ENCODE data around the gene ACAD11.
"Not testable (repeated sequence)": the region's sequence is repeated elsewhere in the genome, so short reads cannot be mapped to it uniquely, and the experiment has no call there.

ACAD11 gene

DNA sequence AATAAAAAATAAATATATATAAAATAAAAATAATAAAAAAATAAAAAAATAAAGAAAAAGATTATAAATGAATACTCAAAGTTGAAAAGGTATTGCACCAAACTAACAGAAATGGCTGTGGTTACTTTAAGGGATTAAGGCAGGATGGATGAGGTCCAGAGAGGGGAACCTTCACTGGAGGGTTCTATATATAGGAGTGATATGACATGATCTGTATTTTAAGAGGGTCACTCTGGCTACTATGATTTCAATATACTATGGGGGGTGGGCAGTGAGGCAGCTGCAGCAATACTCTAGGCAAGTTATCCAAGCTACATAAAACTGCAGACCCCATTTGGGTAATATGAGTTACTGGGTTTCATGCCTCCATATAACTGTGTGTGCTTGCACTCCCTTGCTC lies 24.6 kb downstream of the ACAD11 start:
- peaks cover 13% of the 10 kb centered on the region for H3K36me3 Mint-ChIP-seq
- peaks cover 1% of the 10 kb centered on the region for H3K4me1 Mint-ChIP-seq (ENCODE audit: low read depth)
- no peaks in the 10 kb centered on the region for H3K9me3 Mint-ChIP-seq (ENCODE audit: low read depth)
- H3K27me3 Mint-ChIP-seq: no peaks in the 10 kb centered on the region
- H3K27ac Mint-ChIP-seq: no peak overlapping the region
- H3K4me3 Mint-ChIP-seq: no peak overlapping the region

DNA sequence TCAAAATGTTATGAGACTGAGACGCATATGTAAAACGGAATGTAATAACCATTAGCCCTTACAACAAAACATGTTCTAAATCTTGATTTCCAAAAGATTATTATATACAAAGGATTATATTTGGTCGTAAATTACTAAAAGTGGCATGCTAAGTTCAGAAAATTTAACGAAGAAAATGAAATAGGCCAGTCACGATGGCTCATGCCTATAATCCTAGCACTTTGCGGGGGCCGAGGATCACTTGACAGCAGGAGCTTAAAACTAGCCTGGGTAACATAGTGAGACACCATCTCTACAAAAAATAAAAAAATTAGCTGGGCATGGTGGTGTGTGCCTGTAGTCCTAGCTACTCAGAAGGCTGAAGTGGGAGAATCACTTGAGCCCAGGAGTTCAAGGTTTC lies 29.0 kb downstream of the ACAD11 start:
- H3K4me3 Mint-ChIP-seq: no peak overlapping the region
- no peaks in the 10 kb centered on the region for H3K27me3 Mint-ChIP-seq
- H3K4me1 Mint-ChIP-seq (ENCODE audit: low read depth): peaks cover 5% of the 10 kb centered on the region
- no peaks in the 10 kb centered on the region for H3K9me3 Mint-ChIP-seq (ENCODE audit: low read depth)
- no peak overlapping the region for H3K27ac Mint-ChIP-seq
- peaks cover 15% of the 10 kb centered on the region for H3K36me3 Mint-ChIP-seq

DNA sequence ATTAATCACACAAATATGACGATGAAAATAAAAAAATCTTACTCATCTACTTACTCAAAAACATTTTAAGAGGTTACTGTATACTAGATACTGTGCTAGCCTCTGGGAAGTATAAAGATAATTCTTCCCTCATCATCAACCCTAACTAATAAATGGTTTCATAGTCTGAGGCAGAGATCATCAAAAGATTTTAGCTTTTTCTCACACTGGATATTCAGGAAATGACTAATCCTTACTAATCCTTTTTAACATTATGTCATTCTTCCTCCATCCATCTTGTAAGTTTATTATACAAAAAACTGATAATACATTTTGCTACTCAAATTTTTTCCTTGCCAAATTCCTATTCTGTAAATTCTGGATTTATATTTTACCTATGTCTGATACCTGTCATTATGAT lies 29.7 kb downstream of the ACAD11 start:
- no peak overlapping the region for H3K27ac Mint-ChIP-seq
- H3K9me3 Mint-ChIP-seq (ENCODE audit: low read depth): no peaks in the 10 kb centered on the region
- H3K4me3 Mint-ChIP-seq: no peak overlapping the region
- peaks cover 14% of the 10 kb centered on the region for H3K36me3 Mint-ChIP-seq
- H3K27me3 Mint-ChIP-seq: no peaks in the 10 kb centered on the region
- peaks cover 7% of the 10 kb centered on the region for H3K4me1 Mint-ChIP-seq (ENCODE audit: low read depth)

DNA sequence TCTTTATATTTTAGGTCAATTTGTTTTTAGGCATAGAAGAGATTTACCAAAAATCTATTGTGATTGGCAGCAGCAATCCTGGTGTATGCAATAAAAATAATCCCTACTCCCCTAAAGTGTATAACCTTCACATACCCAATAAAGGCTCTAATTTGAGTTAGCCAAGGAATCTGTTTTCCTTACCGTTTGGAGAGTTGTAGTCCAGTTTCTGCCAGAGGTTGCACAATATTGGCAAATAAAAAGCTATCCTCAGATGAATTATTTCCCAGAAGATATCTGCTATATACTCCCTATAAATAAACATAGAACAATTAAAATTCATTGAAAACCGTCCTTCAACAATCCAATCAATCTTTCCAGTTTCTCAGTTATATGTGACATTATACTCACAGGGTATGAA lies 31.5 kb downstream of the ACAD11 start:
- Mint-ChIP-seq H3K36me3 (peaks cover 13% of the 10 kb centered on the region), H3K4me3 (no peak overlapping the region), H3K9me3 (ENCODE audit: low read depth) (no peaks in the 10 kb centered on the region), H3K27me3 (no peaks in the 10 kb centered on the region), H3K4me1 (ENCODE audit: low read depth) (peaks cover 12% of the 10 kb centered on the region), H3K27ac (no peak overlapping the region)

DNA sequence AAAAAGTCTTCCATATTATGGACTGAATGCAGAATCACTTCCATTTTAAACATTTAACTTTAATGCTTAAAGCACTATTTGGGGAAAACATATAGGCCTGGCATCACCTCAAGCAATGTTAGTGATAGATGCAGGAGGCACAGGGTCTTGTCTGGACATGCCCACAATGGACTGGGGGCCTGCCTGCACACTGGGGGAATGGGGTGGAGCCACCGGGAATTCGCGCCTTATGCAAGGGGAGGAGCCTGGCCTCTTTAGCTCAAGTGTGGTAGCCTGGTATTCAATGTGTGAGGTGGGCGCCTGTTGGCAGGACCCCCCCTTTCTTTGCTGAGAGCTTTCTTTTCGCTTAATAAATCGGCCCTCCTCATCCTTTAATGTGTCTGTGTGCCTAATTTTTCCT lies 32.7 kb downstream of the ACAD11 start:
- peaks cover 11% of the 10 kb centered on the region for H3K36me3 Mint-ChIP-seq
- no peak overlapping the region for H3K27ac Mint-ChIP-seq
- peaks cover 19% of the 10 kb centered on the region for H3K4me1 Mint-ChIP-seq (ENCODE audit: low read depth)
- no peak overlapping the region for H3K4me3 Mint-ChIP-seq
- no peaks in the 10 kb centered on the region for H3K9me3 Mint-ChIP-seq (ENCODE audit: low read depth)
- no peaks in the 10 kb centered on the region for H3K27me3 Mint-ChIP-seq

DNA sequence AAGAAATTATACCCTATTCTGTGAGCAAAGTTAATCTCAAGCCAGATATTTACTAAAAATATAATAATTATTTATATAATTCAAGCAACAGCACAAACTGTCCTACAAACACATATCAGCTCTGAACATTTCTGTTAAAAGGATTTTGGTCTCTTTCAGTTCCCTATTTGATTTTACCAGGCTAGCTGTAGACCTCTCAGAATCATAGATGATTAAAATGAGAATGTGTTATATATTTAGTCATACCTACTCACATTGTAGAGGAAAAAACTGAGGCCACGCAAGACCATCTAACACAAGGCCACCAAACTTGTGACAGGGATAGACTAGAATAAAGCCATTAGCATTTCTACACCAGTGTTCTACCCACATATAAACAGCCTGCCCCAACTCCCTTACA lies 34.0 kb downstream of the ACAD11 start:
- H3K36me3 Mint-ChIP-seq: peaks cover 19% of the 10 kb centered on the region
- no peak overlapping the region for H3K27ac Mint-ChIP-seq
- no peak overlapping the region for H3K4me3 Mint-ChIP-seq
- no peaks in the 10 kb centered on the region for H3K27me3 Mint-ChIP-seq
- no peaks in the 10 kb centered on the region for H3K9me3 Mint-ChIP-seq (ENCODE audit: low read depth)
- H3K4me1 Mint-ChIP-seq (ENCODE audit: low read depth): peaks cover 22% of the 10 kb centered on the region

DNA sequence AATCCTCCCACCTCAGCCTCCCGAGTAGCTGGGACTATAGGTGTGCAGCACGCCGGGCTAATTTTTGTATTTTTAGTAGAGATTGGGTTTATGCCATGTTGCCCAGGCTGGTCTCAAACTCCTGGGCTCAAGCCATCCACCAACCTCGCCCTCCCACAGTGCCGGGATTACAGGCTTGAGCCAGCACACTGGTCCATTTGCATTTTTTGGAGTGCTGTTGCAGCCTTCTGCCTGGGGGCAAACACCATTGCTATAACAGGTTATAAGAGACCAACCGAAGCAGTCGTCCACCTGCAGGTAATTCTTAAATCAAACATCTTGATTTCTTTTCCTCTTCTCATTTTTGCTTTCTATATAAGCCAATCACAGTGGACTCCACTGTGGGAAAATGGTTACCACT lies 34.8 kb downstream of the ACAD11 start:
- peaks cover 19% of the 10 kb centered on the region for H3K4me1 Mint-ChIP-seq (ENCODE audit: low read depth)
- H3K9me3 Mint-ChIP-seq (ENCODE audit: low read depth): no peaks in the 10 kb centered on the region
- H3K27me3 Mint-ChIP-seq: no peaks in the 10 kb centered on the region
- H3K27ac Mint-ChIP-seq: no peak overlapping the region
- H3K4me3 Mint-ChIP-seq: no peak overlapping the region
- peaks cover 22% of the 10 kb centered on the region for H3K36me3 Mint-ChIP-seq

DNA sequence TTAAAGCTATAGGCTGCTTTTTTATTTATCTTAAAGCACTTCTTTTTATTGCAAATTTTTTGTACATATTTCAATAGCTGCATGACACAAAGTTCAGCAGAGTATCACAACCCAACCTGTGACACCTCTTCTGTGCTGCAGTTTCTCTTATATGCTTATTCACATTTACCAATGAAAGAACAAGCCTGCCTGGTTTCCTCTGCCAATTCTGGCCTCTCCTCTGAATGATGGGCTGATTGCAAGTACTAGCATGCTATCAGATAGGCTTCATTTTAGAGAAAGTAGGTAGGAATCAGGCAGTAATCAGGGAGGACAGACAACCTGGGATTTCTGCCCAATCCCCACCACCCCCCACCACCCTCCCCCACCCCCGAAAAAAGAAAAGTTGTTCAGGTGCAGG lies 36.0 kb downstream of the ACAD11 start:
- no peaks in the 10 kb centered on the region for H3K9me3 Mint-ChIP-seq (ENCODE audit: low read depth)
- H3K27me3 Mint-ChIP-seq: no peaks in the 10 kb centered on the region

DNA sequence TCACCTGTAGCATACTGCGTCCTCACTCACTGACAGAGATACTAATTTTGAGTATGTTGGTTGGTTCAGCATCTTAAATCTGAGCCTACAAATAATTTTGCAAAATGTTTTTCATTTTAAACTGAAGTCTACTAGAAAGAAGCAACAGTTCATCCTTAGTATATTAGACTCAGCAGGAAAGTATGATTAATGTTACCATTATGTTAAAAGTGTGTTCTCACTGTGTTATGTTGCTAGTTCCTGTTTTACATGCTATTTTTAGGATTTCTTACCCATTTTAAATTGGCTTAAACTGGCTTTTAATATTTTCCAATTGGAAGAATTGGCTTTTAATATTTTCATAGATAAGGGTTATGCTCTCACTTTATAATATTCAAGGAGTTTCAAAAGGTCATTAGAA lies 36.8 kb downstream of the ACAD11 start:
- H3K27ac Mint-ChIP-seq: no peak overlapping the region
- peaks cover 20% of the 10 kb centered on the region for H3K36me3 Mint-ChIP-seq
- H3K4me1 Mint-ChIP-seq (ENCODE audit: low read depth): peaks cover 17% of the 10 kb centered on the region
- H3K4me3 Mint-ChIP-seq: no peak overlapping the region
- H3K27me3 Mint-ChIP-seq: no peaks in the 10 kb centered on the region
- H3K9me3 Mint-ChIP-seq (ENCODE audit: low read depth): no peaks in the 10 kb centered on the region

More for the DNA sequence above, 36.0 kb downstream of the ACAD11 start:
- Mint-ChIP-seq H3K36me3 (peaks cover 19% of the 10 kb centered on the region), H3K4me1 (ENCODE audit: low read depth) (peaks cover 17% of the 10 kb centered on the region), H3K4me3 (no peak overlapping the region), H3K27ac (no peak overlapping the region)

DNA sequence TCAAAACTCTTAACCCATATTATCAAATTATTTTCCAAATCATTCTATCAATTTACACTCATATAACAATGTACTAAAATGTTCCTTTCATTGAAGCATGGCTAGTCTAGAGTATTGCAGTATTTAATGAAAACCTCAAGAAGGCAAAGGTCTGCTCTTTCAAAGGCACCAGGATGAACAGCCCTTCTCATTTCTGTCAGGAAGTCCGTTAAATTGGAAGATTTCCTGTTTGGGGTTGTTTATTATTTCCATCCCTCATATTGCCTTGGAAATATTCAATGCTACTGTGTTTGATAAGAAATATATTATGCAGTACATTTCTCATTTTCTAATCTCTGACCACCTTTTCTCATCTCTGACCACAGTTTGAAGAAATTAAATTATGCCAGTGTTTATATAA lies 37.5 kb downstream of the ACAD11 start:
- Mint-ChIP-seq H3K36me3 (peaks cover 26% of the 10 kb centered on the region), H3K4me3 (no peak overlapping the region), H3K27ac (no peak overlapping the region), H3K27me3 (no peaks in the 10 kb centered on the region), H3K4me1 (ENCODE audit: low read depth) (peaks cover 17% of the 10 kb centered on the region), H3K9me3 (ENCODE audit: low read depth) (peaks cover 5% of the 10 kb centered on the region)

DNA sequence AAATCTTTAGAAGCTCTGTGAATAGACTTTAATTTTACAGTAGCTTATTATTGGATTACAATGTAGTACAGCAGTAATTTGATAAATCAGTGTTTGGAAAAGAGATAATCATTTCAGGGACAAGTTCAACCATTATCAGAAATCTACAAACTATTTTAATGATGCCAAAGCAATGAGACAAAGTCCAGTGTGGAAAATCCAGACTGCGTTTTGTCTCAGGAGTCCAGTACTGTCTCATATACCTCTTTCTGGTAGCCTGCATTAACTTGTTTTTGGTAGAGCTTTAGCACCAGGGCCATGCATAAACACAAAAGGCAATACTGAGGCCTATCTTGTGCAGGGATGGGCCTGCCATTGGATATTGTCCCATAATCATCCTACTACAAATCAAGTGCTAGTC lies 42.8 kb downstream of the ACAD11 start:
- H3K27me3 Mint-ChIP-seq: no peaks in the 10 kb centered on the region
- H3K4me1 Mint-ChIP-seq (ENCODE audit: low read depth): peaks cover 2% of the 10 kb centered on the region
- peaks cover 5% of the 10 kb centered on the region for H3K9me3 Mint-ChIP-seq (ENCODE audit: low read depth)
- no peak overlapping the region for H3K4me3 Mint-ChIP-seq
- H3K36me3 Mint-ChIP-seq: peaks cover 40% of the 10 kb centered on the region
- no peak overlapping the region for H3K27ac Mint-ChIP-seq

DNA sequence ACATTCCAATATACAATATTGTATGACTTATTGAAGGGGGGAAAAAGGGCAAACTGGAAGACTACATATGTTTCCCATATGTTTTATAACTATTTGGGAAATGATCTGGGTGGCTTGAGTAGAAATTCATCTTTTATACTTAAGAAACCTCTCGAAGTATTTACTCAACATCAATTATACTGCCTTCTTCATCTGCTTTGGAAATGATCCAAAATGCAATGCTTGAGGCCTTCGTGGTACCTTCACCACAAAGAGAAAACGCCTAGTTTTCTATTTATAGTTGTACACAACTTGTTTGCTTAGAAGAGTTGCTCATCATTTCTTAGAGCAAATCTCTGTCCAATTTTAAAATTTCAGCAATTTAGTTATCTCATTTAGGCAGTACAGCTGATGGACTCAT lies 43.7 kb downstream of the ACAD11 start:
- Mint-ChIP-seq H3K27ac (no peak overlapping the region), H3K9me3 (ENCODE audit: low read depth) (peaks cover 5% of the 10 kb centered on the region), H3K4me1 (ENCODE audit: low read depth) (no peaks in the 10 kb centered on the region), H3K4me3 (no peak overlapping the region), H3K27me3 (no peaks in the 10 kb centered on the region), H3K36me3 (peaks cover 38% of the 10 kb centered on the region)

DNA sequence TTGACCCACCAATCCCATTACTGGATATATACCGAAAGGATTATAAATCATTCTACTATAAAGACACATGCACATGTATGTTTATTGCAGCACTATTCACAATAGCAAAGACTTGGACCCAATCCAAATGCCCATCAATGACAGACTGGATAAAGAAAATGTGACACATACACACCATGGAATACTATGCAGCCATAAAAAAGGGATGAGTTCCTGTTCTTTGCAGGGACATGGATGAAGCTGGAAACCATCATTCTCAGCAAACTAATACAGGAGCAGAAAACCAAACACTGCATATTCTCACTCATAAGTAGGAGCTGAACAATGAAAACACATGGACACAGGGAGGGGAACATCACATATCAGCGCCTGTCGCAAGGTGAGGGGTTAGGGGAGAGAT lies 44.3 kb downstream of the ACAD11 start:
- not testable (repeated sequence) for H3K4me3 Mint-ChIP-seq; H3K9me3 Mint-ChIP-seq (ENCODE audit: low read depth); H3K27me3 Mint-ChIP-seq; H3K27ac Mint-ChIP-seq; H3K4me1 Mint-ChIP-seq (ENCODE audit: low read depth)
- peaks cover 33% of the 10 kb centered on the region for H3K36me3 Mint-ChIP-seq

DNA sequence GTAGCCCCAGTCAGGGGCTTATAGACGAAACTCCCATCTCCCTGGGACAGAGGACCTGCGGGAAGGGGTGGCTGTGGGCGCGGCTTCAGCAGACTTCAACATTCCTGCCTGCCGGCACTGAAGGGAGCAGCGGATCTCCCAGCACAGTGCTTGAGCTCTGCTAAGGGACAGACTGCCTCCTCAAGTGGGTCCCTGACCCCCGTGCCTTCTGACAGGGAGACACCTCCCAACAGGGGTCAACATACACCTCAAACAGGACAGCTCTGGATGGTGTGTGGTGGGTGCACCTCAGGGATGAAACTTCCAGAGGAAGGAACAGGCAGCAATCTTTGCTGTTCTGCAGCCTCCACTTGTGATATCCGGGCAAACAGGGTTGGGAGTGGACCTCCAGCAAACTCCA lies 53.0 kb downstream of the ACAD11 start:
- H3K4me1 Mint-ChIP-seq (ENCODE audit: low read depth); H3K27me3 Mint-ChIP-seq; H3K4me3 Mint-ChIP-seq; H3K9me3 Mint-ChIP-seq (ENCODE audit: low read depth); H3K27ac Mint-ChIP-seq: not testable (repeated sequence)
- H3K36me3 Mint-ChIP-seq: peaks cover 43% of the 10 kb centered on the region

DNA sequence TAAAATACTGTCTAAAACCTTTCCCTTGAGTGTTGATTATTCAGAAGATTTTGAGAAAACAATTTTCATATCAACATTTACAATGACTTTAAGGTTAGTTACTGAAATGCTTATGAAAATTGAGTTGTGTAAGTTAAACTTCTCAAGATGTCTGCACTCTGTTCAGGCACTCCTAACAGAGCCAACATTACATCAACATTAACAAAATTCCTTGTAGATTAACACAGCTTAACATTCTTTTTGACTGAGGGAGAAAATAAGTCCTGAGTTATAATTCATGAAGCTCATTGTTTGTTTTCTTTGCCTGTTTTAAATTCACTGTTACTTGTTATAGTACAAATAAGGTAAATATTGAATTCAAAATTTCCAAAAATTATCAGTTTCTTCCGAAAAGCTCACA lies 53.5 kb downstream of the ACAD11 start:
- Mint-ChIP-seq H3K4me1 (ENCODE audit: low read depth) (no peaks in the 10 kb centered on the region), H3K27ac (no peak overlapping the region), H3K36me3 (peaks cover 40% of the 10 kb centered on the region), H3K27me3 (no peaks in the 10 kb centered on the region), H3K9me3 (ENCODE audit: low read depth) (no peaks in the 10 kb centered on the region), H3K4me3 (no peak overlapping the region)

DNA sequence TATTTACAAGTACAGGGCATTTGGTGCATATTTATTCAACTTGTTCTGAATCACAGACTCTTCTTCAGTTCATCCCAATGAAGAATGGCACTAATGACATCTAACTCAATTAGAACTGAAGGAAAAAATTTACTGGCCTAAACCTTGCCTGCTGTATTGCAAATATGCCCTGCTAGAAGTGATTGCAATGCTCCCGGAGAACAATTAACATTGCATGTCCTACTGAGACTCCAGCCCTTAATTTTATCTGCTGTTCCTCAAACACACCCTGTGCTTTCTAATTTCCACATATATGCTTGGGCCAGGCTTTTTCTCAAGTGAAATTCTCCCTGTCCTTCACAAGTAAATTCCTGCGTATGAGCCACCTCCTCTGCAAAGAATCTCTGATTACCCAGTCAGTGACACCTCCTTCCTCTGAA lies 54.2 kb downstream of the ACAD11 start:
- Mint-ChIP-seq H3K27ac (no peak overlapping the region), H3K4me1 (ENCODE audit: low read depth) (no peaks in the 10 kb centered on the region), H3K9me3 (ENCODE audit: low read depth) (no peaks in the 10 kb centered on the region), H3K36me3 (peaks cover 40% of the 10 kb centered on the region), H3K4me3 (no peak overlapping the region), H3K27me3 (no peaks in the 10 kb centered on the region)

DNA sequence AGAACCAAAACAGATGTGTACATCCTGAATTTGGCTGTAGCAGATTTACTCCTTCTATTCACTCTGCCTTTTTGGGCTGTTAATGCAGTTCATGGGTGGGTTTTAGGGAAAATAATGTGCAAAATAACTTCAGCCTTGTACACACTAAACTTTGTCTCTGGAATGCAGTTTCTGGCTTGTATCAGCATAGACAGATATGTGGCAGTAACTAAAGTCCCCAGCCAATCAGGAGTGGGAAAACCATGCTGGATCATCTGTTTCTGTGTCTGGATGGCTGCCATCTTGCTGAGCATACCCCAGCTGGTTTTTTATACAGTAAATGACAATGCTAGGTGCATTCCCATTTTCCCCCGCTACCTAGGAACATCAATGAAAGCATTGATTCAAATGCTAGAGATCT lies 59.0 kb downstream of the ACAD11 start:
- H3K27ac Mint-ChIP-seq; H3K4me3 Mint-ChIP-seq; H3K9me3 Mint-ChIP-seq (ENCODE audit: low read depth); H3K4me1 Mint-ChIP-seq (ENCODE audit: low read depth); H3K27me3 Mint-ChIP-seq: not testable (repeated sequence)
- peaks cover 25% of the 10 kb centered on the region for H3K36me3 Mint-ChIP-seq

Data from activated naive CD8-positive, alpha-beta T cell (primary cell).